Hepatocyte (in vitro differentiated cells): ENCODE measurements around the gene RGL3.

ENCODE experiments used
- CTCF ChIP-seq: fragments of 200-600 bp; sonication (generic); IDR thresholded peaks from 2 replicates; pipeline ENCODE4 v1.5.1; 2016; ENCODE audit warnings: antibody characterized with exemption, mild to moderate bottlenecking; ENCODE audit not compliant: poor library complexity
- EZH2 ChIP-seq: fragments of 200-600 bp; sonication (generic); IDR thresholded peaks from 2 replicates; pipeline ENCODE4 v1.6.1; 2016; ENCODE audit warnings: antibody characterized with exemption, mild to moderate bottlenecking, borderline replicate concordance
- EZH2phosphoT487 ChIP-seq: fragments of 200-600 bp; sonication (generic); IDR thresholded peaks from one replicate; pipeline ENCODE4 v1.6.1; 2018; ENCODE audit warnings: antibody characterized with exemption, mild to moderate bottlenecking, low read depth, moderate library complexity; ENCODE audit not compliant: unreplicated experiment, severe bottlenecking

DNA sequence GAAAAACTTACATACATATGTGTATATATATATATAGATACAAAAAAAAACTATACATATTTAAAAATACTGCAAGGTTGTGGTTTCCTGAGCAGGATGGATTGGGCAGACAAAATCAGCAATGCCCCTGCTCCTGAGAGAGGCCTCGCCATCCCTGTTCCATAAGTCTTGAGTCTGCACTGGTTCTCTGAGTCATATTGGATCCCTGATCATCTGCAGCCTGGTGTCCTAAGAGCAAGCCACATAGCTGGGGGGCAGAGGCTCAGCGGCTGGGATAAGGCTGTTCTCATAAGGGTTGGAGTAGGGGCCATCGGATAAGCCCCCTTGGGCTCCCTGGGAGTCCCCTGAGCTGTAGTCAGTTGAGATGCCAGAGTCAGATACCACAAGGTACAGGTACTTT, 41.4 kb downstream of the RGL3 start:
- TF ChIP-seq EZH2phosphoT487 = no peak
- no peak for TF ChIP-seq CTCF
- no peak for TF ChIP-seq EZH2
